ENCODE data around the gene SLC25A20.
"Not testable (repeated sequence)": the region's sequence is repeated elsewhere in the genome, so short reads cannot be mapped to it uniquely, and the experiment has no call there.

Gene SLC25A20

DNA sequence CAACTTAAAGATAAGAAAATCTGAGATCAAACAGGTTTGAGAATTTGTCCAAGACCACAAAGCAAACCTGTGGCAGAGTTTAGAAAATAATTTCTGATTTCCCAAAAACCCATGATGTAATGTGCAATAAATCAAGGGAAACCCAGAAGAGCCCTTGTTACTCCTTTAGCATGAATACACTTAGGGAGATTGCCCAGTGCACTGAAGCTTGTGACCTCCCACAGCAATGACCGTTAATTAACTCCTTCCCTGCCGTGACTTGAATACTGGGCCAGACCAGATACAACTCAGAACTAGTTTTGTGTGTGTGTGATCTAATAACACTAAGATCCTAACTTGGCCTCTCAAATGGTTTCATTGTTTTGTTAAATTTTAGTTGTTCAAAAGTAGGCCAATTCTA is 53.5 kb downstream of the SLC25A20 start:
- no peak for DNase-seq

DNA sequence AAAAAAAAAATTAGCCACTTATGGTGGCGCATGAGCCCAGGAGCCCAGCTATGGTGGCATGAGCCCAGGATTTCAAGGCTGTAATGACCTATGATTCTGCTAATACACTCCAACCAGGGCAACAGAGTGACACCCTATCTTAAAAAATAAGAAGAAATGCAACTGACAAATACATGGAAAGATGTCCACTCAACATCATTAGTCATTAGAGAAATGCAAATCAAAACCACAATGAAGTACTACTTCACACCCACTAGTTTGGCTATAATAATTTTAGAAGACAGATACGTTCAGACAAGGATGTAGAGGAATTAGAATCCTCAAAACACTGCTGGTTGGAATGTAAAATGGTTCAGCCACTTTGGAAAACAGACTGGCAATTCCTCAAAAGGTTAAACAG is 61.5 kb downstream of the SLC25A20 start:
- DNase-seq: no peak

DNA sequence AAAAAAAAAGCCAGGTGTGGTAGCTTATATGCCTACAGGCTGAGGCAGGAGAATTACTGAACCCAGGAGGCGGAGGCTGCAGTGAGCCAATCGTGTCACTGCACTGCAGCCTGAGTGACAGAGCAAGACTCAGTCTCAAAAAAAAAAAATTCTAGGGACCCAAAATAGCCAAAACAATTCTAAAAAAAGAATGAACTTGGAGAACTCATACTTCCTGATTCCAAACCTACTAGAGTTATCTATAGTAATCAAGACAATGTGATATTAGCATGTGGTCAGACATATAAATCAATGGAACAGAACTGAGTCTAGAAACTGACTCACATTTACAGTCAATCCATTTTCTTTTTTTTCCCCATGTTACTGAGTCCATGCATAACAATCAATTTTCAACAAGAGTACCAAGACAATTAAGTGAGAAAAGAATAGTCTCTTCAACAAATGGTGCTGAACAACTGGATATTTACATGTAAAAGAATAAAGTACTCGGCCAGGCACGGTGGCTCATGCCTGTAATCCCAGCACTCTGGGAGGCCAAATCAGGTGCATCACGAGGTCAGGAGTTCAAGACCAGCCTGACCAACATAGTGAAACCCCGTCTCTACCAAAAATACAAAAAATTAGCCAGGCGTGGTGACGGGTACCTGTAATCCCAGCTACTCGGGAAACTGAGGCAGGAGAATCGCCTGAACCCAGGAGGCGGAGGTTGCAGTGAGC is 62.9 kb downstream of the SLC25A20 start:
- DNase-seq: no peak

DNA sequence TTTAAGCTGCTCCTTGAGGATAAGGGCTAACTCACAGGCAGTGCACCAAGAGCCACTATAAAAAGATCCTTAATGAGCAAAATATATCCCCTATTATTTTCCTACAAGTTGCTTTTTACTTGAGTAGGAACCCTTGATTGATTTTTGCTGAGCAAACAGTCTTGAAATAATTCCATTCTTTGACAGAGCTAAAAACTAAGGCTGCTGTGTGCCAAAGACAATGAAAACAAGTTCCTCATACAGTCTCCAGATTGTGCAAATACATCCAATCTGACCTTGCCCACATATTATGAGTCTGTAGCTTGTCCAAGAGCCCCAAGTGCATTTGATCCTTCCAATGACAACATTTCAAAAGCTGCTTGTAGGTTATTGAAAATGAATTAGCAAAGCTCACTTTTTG is 66.0 kb downstream of the SLC25A20 start:
- no peak for DNase-seq

DNA sequence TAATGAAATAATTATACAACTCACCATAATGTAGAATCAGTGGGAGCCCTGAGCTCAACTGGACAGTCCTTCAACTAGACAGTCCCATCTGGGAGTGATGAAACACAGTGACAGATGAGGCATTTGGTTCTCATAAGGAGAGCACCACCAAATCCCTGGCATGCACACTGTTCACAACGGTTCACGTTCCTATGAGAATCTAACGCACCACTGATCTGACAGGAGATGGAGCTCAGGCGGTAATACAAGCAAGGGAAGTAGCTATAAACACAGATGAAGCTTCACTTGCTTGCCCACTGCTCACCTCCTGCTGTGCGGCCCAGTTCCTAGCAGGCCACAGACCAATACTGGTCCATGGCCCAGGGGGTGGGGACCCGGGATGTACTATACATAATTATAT is 68.0 kb downstream of the SLC25A20 start:
- DNase-seq: no peak

DNA sequence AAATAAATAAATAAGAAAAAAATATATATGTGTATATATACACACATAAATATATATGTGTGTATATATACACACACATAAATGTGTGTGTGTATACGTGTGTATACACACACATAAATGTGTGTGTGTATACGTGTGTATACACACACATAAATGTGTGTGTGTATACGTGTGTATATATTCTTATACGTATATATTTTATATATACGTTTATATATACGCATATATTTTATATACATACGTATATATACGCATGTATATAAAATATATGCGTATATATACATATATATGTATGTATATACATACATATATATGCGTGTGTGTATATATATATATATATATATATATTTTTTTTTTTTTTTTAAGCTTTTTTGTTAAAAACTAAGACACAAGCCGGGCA is 69.2 kb downstream of the SLC25A20 start:
- DNase-seq: not testable (repeated sequence)

DNA sequence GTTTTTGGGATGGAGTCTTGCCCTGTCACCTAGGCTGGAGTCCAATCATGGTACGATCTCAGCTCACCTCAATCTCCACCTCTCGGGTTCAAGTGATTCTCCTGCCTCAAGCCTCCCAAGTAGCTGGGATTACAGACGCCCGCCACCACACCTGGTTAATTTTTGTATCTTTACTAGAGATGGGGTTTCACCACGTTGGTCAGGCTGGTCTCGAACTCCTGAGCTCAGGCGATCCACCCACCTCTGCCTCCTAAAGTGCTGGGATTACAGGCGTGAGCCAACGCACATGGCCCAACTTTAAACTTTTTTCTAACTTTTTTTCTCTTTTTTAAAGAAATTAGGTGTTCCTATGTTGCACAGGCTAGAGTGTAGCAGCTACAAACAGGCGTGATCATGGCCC is 70.8 kb downstream of the SLC25A20 start:
- not testable (repeated sequence) for DNase-seq

DNA sequence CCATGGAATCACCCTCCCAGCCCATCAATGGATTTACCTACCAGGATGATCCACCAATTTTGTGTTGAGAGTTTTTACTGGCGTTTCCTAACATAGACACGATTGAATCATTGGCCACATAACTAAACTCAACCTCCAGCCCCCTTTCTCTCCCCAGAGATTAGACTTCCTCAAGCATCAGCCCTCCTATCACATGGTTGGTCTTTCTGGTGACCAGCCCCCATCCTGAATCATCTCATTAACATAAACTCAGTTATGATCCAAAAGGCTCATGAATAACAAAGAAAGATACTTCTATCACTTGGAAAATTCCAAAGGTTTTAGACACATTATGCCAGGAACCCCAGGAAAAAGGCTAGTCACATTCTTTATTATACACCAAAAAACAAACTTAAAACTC is 72.2 kb downstream of the SLC25A20 start:
- DNase-seq: no peak

DNA sequence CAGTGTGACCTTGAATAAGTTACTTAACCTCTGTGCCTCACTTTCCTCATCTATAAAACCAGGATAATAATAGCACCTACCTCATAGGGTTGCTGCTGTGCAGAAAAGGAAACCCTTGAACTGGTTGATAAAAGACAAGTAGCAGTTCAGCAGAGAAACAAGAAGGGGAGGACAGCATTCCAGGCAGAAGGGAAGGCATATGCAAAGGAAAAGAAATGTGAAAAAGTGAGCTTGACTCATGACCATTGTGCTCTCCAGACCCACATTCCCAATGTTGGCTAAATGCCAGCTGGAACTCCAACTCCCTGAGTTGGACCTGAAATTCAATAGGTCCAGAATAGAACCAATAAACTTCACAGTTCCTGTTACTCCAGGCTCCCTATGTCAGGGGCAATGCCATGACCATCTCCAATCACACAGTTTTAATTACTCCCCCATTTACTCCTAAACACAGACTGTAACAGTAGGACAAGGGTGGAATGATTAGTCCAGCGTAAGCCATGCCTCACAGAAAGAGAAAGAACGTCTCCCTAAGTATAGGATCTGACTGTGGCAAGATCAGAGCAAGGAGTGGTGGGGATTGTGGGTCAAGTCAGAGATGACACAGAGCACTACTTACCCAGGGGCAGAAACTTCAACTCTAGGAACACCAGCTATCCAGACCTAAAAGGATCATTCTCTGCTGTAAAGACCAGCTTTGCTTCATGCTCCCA is 77.9 kb downstream of the SLC25A20 start:
- no peak for DNase-seq

DNA sequence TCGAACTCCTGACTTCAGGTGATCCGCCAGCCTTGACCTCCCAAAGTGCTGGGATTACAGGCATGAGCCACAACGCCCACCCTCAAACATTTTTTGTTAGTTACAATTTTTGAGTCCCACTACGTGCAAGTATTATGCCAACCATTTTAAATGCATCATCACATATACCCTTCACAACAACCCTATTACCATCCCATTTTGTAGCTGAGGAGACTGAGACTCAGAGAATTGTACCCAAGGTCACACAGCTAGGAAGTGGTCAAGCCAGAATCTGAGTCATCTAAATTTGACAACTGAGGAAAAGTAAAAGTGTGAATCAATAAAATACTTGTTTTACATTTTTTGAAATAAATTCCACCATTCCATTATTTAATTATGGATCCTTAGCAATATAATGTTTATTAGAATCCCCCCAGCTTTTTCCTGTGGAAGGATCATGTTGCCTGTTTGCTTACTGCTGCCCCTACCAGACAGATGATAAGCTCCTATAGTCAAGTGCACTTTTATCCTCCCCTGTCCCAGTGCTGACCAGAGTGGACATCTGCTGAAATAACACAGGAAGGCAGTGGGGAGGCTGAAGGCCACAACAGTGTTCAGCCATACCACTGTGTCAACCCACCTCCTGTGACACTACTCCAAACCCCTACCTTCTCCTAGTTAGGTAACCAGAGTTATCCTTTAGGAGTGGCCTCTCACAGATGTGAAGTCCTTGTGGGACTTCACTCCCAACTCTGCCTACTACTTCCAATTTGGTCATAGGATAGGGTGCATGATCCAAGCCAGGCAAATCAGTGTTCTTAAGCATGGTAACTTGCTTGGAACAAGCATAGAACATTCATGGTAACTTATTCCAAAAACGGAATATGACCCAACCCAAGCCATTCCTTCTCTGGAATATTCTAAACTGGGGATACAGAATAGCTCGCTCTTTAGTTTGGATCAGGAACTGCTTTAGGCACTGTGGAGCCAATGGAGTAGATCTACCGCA is 79.2 kb downstream of the SLC25A20 start:
- DNase-seq: no peak

DNA sequence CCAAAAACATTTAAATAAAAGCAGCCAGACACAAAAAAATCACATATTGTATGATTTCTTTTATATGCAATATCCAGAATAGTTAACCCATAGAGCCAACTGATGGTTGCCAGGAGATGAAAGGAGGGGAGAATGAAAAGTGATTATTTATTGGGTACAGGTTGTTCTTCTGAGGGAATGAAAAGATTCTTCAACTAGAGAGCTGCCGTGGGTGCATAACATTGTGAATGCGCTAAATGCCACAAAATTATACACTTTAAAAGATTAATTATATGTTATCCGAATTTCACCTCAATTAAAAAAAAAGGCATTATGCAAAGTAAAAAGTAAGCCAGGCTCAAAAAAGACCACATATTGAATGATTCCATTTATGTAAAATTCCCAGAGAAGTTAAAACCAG is 87.2 kb downstream of the SLC25A20 start:
- DNase-seq: no peak

All from stimulated activated CD4-positive, alpha-beta T cell treated with anti-CD3 and anti-CD28 coated beads, Interleukin-15, amount 100 ng/mL, for 24 hours (primary cell).